Measurements from ENCODE around the gene ARRDC3. TPM values are rescaled to one million over a fixed set of nuclear protein-coding genes. Genes with fewer than 3 reads are reported as not detected.
A peak's percentile ranks its signal among the peaks of the same experiment; 100 is the strongest.

ARRDC3 gene
- total RNA-seq, 1 experiment from 2014 or later = 33.0 TPM

GRCh38 chr5:91381239-91381773 lies 1.8 kb downstream of the ARRDC3 start:
- TSS peak; percentile 89 for BruUV-seq (replicated peaks)
- POLR2A ChIA-PET = interaction anchor here (0.6 to 1.2 kb wide), 15 partner anchors 11 to 332 kb away, joined by 3 to 14 read pairs (median 4); no protein-coding TSS in a partner anchor
- Histone ChIP-seq H3K27ac (ENCODE audit: low read length) (peak overlapping the region; percentile 99), H3K36me3 (ENCODE audit: control insufficient read depth, insufficient read depth, low read length) (peaks cover 27% of the 10 kb centered on the region), H3K4me1 (ENCODE audit: control insufficient read depth, insufficient read depth, low read length) (peaks cover 25% of the 10 kb centered on the region; the same call in 1 of the 2 replicates), H3K4me3 (ENCODE audit: low read depth in 2 of 2, low read length in 2 of 2) (peak overlapping the region; percentile 72 to 84), H3K27me3 (ENCODE audit: control insufficient read depth, insufficient read depth, low read length) (no peaks in the 10 kb centered on the region), H3K9me3 (ENCODE audit: control insufficient read depth, insufficient read depth, low read depth, low read length) (no peaks in the 10 kb centered on the region)
- TF ChIP-seq TCF7L2 (IDR thresholded peaks at IDR 0.05; ENCODE audit: low read depth, low read length) (no peak), SIN3A (IDR thresholded peaks at IDR 0.05; ENCODE audit: borderline replicate concordance, insufficient read depth, low read depth, low read length) (no peak), POLR2AphosphoS5 (IDR thresholded peaks at IDR 0.05; ENCODE audit: low read depth, low read length) (no peak), REST (IDR thresholded peaks at IDR 0.05; ENCODE audit: insufficient read depth in 1 of 2, low read depth in 2 of 2, low read length in 1 of 2) (no peak), CTCF (IDR thresholded peaks at IDR 0.05) (no peak)
- intact Hi-C loops (cut with micrococcal nuclease; ENCODE audit: unreplicated experiment) = loop anchor here (5.0 to 10.0 kb wide), 2 partner anchors 69 to 447 kb away; no protein-coding TSS in a partner anchor
- in situ Hi-C loops (cut with HindIII; ENCODE audit: low pct_unique_long_range_greater_than_20kb, low sequenced_read_pairs) = no loop called here
- DNase-seq (ENCODE audit: low read depth, low spot score) = no peak
- ATAC-seq = no peak
- CTCF ChIA-PET = interaction anchor here (0.5 to 0.7 kb wide), 4 partner anchors 161 to 464 kb away, joined by 3 to 14 read pairs (median 5); no protein-coding TSS in a partner anchor

GRCh38 chr5:91380491-91381238 lies 2.5 kb downstream of the ARRDC3 start:
- ChIA-PET POLR2A (interaction anchor here (0.6 to 1.2 kb wide), 16 partner anchors 10 to 332 kb away, joined by 3 to 14 read pairs (median 4); no protein-coding TSS in a partner anchor), CTCF (interaction anchor here (0.5 to 0.7 kb wide), 5 partner anchors 158 to 463 kb away, joined by 3 to 14 read pairs (median 4); no protein-coding TSS in a partner anchor)
- peak; percentile 89 for DNase-seq (ENCODE audit: low read depth, low spot score)
- ATAC-seq = peak; percentile 79
- Histone ChIP-seq H3K27me3 (ENCODE audit: control insufficient read depth, insufficient read depth, low read length) (no peaks in the 10 kb centered on the region), H3K9me3 (ENCODE audit: control insufficient read depth, insufficient read depth, low read depth, low read length) (no peaks in the 10 kb centered on the region), H3K27ac (ENCODE audit: low read length) (peak overlapping the region; percentile 99), H3K4me1 (ENCODE audit: control insufficient read depth, insufficient read depth, low read length) (peaks cover 25% of the 10 kb centered on the region; the same call in 1 of the 2 replicates), H3K36me3 (ENCODE audit: control insufficient read depth, insufficient read depth, low read length) (peaks cover 34% of the 10 kb centered on the region), H3K4me3 (ENCODE audit: low read depth in 2 of 2, low read length in 2 of 2) (peak overlapping the region; percentile 72 to 84)
- no peak for TF ChIP-seq REST (IDR thresholded peaks at IDR 0.05; ENCODE audit: insufficient read depth in 1 of 2, low read depth in 2 of 2, low read length in 1 of 2)
- peak; percentile 85 for TF ChIP-seq POLR2AphosphoS5 (IDR thresholded peaks at IDR 0.05; ENCODE audit: low read depth, low read length)
- 0 out of 2 replicates have a peak, but pooled peaks have one; percentile 56 for TF ChIP-seq SIN3A (IDR thresholded peaks at IDR 0.05; ENCODE audit: borderline replicate concordance, insufficient read depth, low read depth, low read length)
- TF ChIP-seq CTCF (IDR thresholded peaks at IDR 0.05) = no peak
- TF ChIP-seq TCF7L2 (IDR thresholded peaks at IDR 0.05; ENCODE audit: low read depth, low read length) = no peak
- BruUV-seq (replicated peaks) = no TSS peak
- in situ Hi-C loops (cut with HindIII; ENCODE audit: low pct_unique_long_range_greater_than_20kb, low sequenced_read_pairs) (no loop called here), intact Hi-C loops (cut with micrococcal nuclease; ENCODE audit: unreplicated experiment) (loop anchor here (1.0 to 10.0 kb wide), 3 partner anchors 68 to 446 kb away; no protein-coding TSS in a partner anchor)
